ENCODE results near the gene ZNF398. TPM values are rescaled to one million over a fixed set of nuclear protein-coding genes. Genes with fewer than 3 reads are reported as not detected.

Gene ZNF398
- total RNA-seq, 2 experiments from 2014 or later = 14.0 to 15.0 TPM

- no peak overlapping the region for H3K27ac Mint-ChIP-seq
- Histone ChIP-seq H3K27me3 (ENCODE audit: control insufficient read depth in 1 of 2, insufficient read depth in 2 of 2, low read length in 2 of 2) (peaks cover 7 to 10% of the 10 kb centered on the region in 2 experiments), H3K27ac (ENCODE audit: low read depth in 1 of 2, low read length in 2 of 2) (no peak overlapping the region), H3K4me1 (ENCODE audit: insufficient read depth, low read length) (no peaks in the 10 kb centered on the region), H3K9me3 (ENCODE audit: control insufficient read depth in 1 of 2, insufficient read depth in 1 of 2, low read length in 2 of 2) (peaks cover 0 to 11% of the 10 kb centered on the region in 2 experiments), H3K4me3 (ENCODE audit: low read length) (no peak overlapping the region), H3K36me3 (ENCODE audit: insufficient read depth, low read length) (no peaks in the 10 kb centered on the region)
- H3K27me3 Mint-ChIP-seq = peaks cover 13% of the 10 kb centered on the region
- intact Hi-C loops (cut with DNase I, micrococcal nuclease) = no loop called here
- DNase-seq = no peak
- no peak overlapping the region for H3K4me3 Mint-ChIP-seq
- ChIA-PET CTCF (no interaction called here), POLR2A (interaction anchor here (0.7 kb wide), 1 partner anchor 19 kb away, joined by 3 read pairs; no protein-coding TSS in a partner anchor)
- ATAC-seq (ENCODE audit: poor library complexity) = no peak
- peaks cover 12% of the 10 kb centered on the region for H3K36me3 Mint-ChIP-seq (ENCODE audit: low read depth)
- no peaks in the 10 kb centered on the region for H3K9me3 Mint-ChIP-seq
- H3K4me1 Mint-ChIP-seq (ENCODE audit: low read depth) = no peaks in the 10 kb centered on the region
- no peak for TF ChIP-seq CTCF (IDR thresholded peaks at IDR 0.05)
Measured at GRCh38 chr7:149228831-149229471, 81.7 kb downstream of the ZNF398 start.

GRCh38 chr7:149229526-149229925 lies 82.3 kb downstream of the ZNF398 start:
- no peak for TF ChIP-seq CTCF (IDR thresholded peaks at IDR 0.05)
- no peak overlapping the region for H3K4me3 ChIP-seq (ENCODE audit: low read length)
- CTCF ChIA-PET = no interaction called here
- no peak overlapping the region for H3K27ac ChIP-seq (ENCODE audit: low read depth in 1 of 2, low read length in 2 of 2)
- intact Hi-C loops (cut with DNase I, micrococcal nuclease) = no loop called here
- Mint-ChIP-seq H3K27me3 (peaks cover 16% of the 10 kb centered on the region), H3K4me3 (no peak overlapping the region), H3K27ac (no peak overlapping the region), H3K36me3 (ENCODE audit: low read depth) (peaks cover 12% of the 10 kb centered on the region), H3K9me3 (no peaks in the 10 kb centered on the region), H3K4me1 (ENCODE audit: low read depth) (no peaks in the 10 kb centered on the region)
- POLR2A ChIA-PET = interaction anchor here (0.7 kb wide), 1 partner anchor 19 kb away, joined by 3 read pairs; no protein-coding TSS in a partner anchor
- ATAC-seq (ENCODE audit: poor library complexity) (no peak), DNase-seq (no peak)
- peaks cover 0 to 10% of the 10 kb centered on the region in 2 experiments for H3K9me3 ChIP-seq (ENCODE audit: control insufficient read depth in 1 of 2, insufficient read depth in 1 of 2, low read length in 2 of 2)
- H3K4me1 ChIP-seq (ENCODE audit: insufficient read depth, low read length) = no peaks in the 10 kb centered on the region
- H3K27me3 ChIP-seq (ENCODE audit: control insufficient read depth in 1 of 2, insufficient read depth in 2 of 2, low read length in 2 of 2) = peaks cover 8 to 10% of the 10 kb centered on the region in 2 experiments
- no peaks in the 10 kb centered on the region for H3K36me3 ChIP-seq (ENCODE audit: insufficient read depth, low read length)

GRCh38 chr7:149232362-149232761 lies 85.1 kb downstream of the ZNF398 start:
- ChIA-PET POLR2A (interaction anchor here (0.6 kb wide), 1 partner anchor 37 kb away, joined by 3 read pairs; the partner anchor contains the start of gene ZNF282), CTCF (no interaction called here)
- intact Hi-C loops (cut with DNase I, micrococcal nuclease) = no loop called here
- Histone ChIP-seq H3K27me3 (ENCODE audit: control insufficient read depth in 1 of 2, insufficient read depth in 2 of 2, low read length in 2 of 2) (peaks cover 8 to 10% of the 10 kb centered on the region in 2 experiments), H3K27ac (ENCODE audit: low read depth in 1 of 2, low read length in 2 of 2) (no peak overlapping the region), H3K4me3 (ENCODE audit: low read length) (no peak overlapping the region), H3K36me3 (ENCODE audit: insufficient read depth, low read length) (no peaks in the 10 kb centered on the region), H3K9me3 (ENCODE audit: control insufficient read depth in 1 of 2, insufficient read depth in 1 of 2, low read length in 2 of 2) (no peaks in the 10 kb centered on the region), H3K4me1 (ENCODE audit: insufficient read depth, low read length) (no peaks in the 10 kb centered on the region)
- H3K27me3 Mint-ChIP-seq = peaks cover 26% of the 10 kb centered on the region
- H3K27ac Mint-ChIP-seq = no peak overlapping the region
- no peaks in the 10 kb centered on the region for H3K9me3 Mint-ChIP-seq
- ATAC-seq (ENCODE audit: poor library complexity) (no peak), DNase-seq (no peak)
- TF ChIP-seq CTCF (IDR thresholded peaks at IDR 0.05) = no peak
- H3K36me3 Mint-ChIP-seq (ENCODE audit: low read depth) = no peaks in the 10 kb centered on the region
- H3K4me1 Mint-ChIP-seq (ENCODE audit: low read depth) = no peaks in the 10 kb centered on the region
- no peak overlapping the region for H3K4me3 Mint-ChIP-seq

Other genes with a start within 250 kb of the ZNF398 start
- 10 to 100 TPM; 19.5 to 19.9 TPM for gene PDIA4, start 118.9 kb upstream of the ZNF398 start, total RNA-seq
- 1 to 10 TPM; 2.7 to 3.5 TPM for gene ZNF786, start 56.7 kb upstream of the ZNF398 start, total RNA-seq
- gene ZNF425, start 21.1 kb upstream of the ZNF398 start, total RNA-seq = under 1 TPM; 0.22 to 0.39 TPM
- 10 to 100 TPM; 13.3 to 15.6 TPM for gene ZNF282, start 48.1 kb downstream of the ZNF398 start, total RNA-seq
- gene ZNF212, start 92.2 kb downstream of the ZNF398 start, total RNA-seq = 10 to 100 TPM; 12.1 to 13.2 TPM
- gene ZNF783, start 114.7 kb downstream of the ZNF398 start, total RNA-seq = 10 to 100 TPM; 27.6 to 29.0 TPM

Data from CD4-positive, alpha-beta T cell (primary cell).